Astrocyte of the spinal cord (primary cell): Measurements from ENCODE around the gene APOE.

Experiments
- DNase-seq: peaks from one replicate; pipeline ENCODE4 v3.0.0; 2011; ENCODE audit warnings: low read depth, low spot score
- H3K4me3 ChIP-seq: 2 replicates; pipeline ENCODE4 v1.5.1; 2011; ENCODE audit warnings: low read depth, mild to moderate bottlenecking, low read length, moderate library complexity
- CTCF ChIP-seq: IDR thresholded peaks from 2 replicates; pipeline ENCODE4 v1.5.1; 2012; ENCODE audit warnings: low read depth, mild to moderate bottlenecking, low read length, inconsistent platforms
- in situ Hi-C: cut with HindIII; loops from 2 replicates; pipeline ENCODE4 v1.10.0; 2017; ENCODE audit warnings: low sequenced_read_pairs

The APOE gene

GRCh38 chr19:44947041-44947581 lies 41.5 kb downstream of the APOE start:
- no peak for TF ChIP-seq CTCF
- H3K4me3 ChIP-seq: no peak overlapping the region
- in situ Hi-C loops: no loop called here
- no peak for DNase-seq

GRCh38 chr19:44948237-44948636 lies 42.6 kb downstream of the APOE start:
- TF ChIP-seq CTCF: no peak
- in situ Hi-C loops: no loop called here
- no peak for DNase-seq
- H3K4me3 ChIP-seq: no peak overlapping the region

- in situ Hi-C loops: no loop called here
- DNase-seq: no peak
- TF ChIP-seq CTCF: no peak
These were observed 43.3 kb downstream of the APOE start for GRCh38 chr19:44948763-44949374.

GRCh38 chr19:44949550-44949949 lies 44.0 kb downstream of the APOE start:
- H3K4me3 ChIP-seq: no peak overlapping the region
- no peak for TF ChIP-seq CTCF
- no peak for DNase-seq
- in situ Hi-C loops: no loop called here

More at GRCh38 chr19:44948763-44949374, 43.3 kb downstream of the APOE start:
- H3K4me3 ChIP-seq: no peak overlapping the region

- in situ Hi-C loops: no loop called here
- peak overlapping the region; percentile 10 for H3K4me3 ChIP-seq
- peak; percentile 79 for DNase-seq
- TF ChIP-seq CTCF: peak; percentile 86
These were observed 45.9 kb downstream of the APOE start for GRCh38 chr19:44951179-44952159.

GRCh38 chr19:44954278-44954648 lies 48.7 kb downstream of the APOE start:
- H3K4me3 ChIP-seq: peak overlapping the region; percentile 87
- no peak for TF ChIP-seq CTCF
- in situ Hi-C loops: no loop called here
- DNase-seq: no peak
